HG02610 (cell line): Measurements from ENCODE around the gene ST6GAL1.
A peak's percentile ranks its signal among the peaks of the same experiment; 100 is the strongest.
"Not testable (repeated sequence)": the region's sequence is repeated elsewhere in the genome, so short reads cannot be mapped to it uniquely, and the experiment has no call there.

Experiments
- ATAC-seq: cut with Tn5 transposase; IDR thresholded peaks from one replicate; pipeline ENCODE4 v1.9.1; 2021; ENCODE audit warnings: mild to moderate bottlenecking, moderate library complexity; ENCODE audit not compliant: unreplicated experiment

The ST6GAL1 gene

DNA sequence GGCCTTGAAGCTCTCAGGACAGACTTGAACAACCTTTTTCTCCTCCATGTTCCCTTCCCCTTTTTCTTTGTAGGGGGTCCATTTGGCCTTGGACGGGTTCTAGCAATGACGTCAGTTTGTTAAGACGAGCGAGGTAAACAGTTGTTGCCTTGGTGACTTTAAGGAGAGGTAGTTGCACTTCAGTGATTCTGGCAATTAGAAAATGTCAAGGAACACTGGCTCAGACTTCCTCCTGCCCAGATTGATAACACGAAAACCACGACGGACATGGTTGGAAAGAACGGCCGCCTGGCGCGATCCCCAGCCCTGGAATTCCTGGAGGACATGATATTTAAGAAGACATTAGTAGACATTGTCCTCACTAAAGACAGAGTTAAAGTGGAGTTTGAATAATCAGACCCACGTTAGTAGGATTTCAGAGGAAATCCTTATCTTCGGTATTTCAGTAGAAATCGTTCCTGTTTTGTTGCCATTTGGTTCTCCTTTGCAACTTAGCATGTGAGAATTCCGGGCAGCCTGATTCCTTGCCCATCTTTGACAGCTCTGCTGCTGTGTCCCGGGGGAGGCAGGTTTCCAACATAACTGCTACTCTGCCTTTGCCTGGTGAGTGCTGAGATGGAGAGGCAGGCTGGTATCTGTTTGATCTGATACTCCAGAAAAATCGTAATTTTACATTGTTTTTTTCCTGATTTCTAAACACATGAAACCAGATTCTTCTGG lies 87.3 kb downstream of the ST6GAL1 start:
- no peak for ATAC-seq

DNA sequence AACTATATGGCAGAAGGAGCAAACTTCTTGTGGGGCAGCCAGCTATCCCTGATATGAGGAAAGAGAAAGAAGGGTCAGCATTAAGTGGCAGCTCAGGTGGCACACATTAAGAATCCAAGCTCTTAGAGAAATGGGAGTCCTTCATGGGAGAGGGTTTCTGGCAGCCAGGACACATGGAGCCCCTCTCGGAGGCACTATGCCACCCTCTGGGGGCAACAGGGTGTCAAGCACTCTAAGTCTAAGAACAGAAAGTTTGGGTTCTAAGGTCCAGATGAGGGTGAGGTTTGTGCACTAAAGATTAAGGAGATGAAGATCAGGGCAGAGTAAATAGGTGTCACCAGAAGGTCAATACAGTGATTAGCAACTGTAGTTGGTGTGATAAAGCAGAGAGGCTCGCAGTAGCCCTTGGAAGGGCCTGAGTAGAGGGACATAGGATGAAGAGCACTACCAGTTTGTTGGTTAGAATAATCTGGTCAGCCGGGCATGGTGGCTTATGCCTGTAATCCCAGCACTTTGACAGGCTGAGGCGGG lies 89.3 kb downstream of the ST6GAL1 start:
- ATAC-seq = no peak

DNA sequence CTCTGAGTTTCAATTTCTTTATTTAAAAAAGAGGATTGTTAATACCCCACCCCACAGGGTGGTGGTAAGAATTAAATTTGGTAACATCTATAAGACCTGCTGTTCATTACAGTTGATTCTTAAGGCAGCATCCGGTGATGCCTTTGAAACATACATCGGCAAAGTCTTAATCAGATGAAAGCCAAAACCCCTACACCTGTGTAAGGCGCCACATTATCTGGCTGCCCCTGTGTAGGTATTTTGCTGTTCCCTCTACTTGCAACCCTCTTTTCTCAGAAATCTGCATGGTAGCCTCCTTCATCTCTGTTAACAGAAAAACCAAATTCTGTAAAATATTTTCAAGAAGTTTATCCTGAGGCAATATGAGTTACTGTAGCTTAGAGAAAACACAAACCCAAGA lies 90.0 kb downstream of the ST6GAL1 start:
- ATAC-seq = no peak

DNA sequence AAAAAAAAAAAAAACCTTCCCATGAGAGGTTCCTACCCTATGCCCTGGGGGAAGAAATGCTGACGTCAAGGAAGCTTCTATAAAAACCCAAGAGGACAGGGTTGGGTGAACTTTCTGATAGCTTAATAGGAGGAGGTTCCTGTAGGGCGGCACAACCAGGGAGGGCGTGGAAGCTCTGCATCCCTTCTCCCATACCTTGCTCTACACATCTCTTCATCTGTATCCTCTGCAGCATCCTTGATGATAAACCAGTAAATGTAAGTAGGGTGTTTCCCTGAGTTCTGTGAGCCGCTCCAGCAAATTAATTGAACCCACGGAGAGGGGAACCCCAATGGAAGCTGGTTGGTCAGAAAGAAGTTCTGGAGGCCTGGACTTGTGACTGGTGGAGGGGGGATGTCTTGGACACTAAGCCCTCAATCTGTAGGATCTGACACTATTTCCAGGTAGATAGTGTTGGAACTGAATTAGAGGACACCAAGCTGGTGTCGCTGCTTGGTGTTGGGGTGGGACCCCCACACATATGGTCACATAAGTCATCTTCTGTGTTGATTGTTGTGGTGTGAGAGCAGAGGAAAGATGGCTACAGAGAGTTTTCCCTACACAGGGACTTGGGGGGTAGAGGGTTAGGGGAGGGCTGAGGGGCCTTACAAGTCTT lies 91.5 kb downstream of the ST6GAL1 start:
- peak; percentile 56 for ATAC-seq

DNA sequence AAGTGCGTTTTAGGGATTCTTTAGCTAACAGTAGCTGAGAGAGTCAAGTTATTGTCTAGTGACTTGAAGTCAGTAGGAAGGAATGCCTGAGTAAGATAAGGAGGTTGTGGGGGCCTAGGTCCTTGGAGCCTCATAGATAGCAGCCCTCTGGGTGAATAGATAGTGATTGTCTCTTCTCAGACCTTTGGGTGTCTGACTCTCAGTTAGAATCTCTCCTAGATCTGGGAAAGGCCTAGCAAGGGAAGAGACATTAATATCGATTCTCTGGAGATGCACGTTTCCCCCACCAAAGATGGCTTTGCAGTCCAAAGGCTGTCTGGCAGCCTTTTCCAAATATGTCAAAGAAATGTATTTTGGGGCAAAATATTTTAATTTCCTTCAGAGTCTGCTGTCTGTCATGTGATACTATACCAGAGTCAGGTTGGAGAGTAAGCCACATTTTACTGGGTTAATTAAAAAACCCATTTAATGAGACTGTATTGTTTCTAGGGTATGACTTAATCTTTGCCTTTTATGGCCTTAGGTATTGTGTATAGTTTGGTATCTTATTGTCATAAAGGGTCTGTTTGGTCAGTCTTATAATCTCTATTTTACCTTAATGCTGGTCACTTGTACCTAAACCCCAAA lies 92.2 kb downstream of the ST6GAL1 start:
- no peak for ATAC-seq

DNA sequence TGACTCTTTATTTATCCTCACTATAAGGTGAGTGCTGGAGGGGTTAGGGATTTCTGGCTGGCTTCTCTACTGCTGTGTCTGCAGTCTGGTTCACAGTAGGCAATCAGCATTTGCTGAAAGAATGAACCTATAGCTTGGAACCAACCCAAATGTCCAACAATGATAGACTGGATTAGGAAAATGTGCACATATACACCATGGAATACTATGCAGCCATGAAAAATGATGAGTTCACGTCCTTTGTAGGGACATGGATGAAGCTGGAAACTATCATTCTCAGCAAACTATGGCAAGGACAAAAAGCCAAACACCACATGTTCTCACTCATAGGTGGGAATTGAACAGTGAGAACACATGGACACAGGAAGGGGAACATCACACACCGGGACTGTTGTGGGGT lies 93.0 kb downstream of the ST6GAL1 start:
- ATAC-seq = not testable (repeated sequence)

DNA sequence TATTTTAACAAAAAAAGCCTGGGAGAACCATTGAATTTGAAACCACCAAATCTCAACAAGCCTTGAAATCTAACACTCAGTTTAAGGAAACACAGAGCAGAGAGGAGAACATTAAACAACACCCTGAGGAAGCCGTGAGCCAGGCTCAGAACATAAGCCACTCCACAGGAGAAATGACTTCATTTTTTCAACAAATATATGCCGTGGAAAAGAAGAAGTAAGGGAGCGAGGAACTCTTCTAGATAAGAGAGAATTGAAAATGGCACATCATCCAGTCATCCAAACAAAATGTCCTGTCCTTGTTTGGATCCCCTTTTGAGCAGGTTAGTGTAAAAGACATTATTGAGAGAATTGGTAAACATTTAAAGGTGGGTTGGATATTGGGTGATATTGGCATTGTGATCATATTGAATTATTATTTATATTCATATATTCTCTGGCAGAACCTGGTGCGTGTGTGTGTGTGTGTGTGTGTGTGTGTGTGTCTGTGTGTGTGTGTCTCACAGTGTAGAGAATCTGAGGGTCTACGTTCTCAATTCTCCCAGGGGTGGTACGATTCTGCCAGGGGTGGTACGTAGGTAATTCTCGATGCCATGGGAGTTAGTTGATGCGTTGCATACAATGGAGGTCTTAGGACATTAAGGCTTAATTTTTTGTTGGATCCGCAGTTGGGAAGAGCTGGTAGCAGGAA lies 94.4 kb downstream of the ST6GAL1 start:
- ATAC-seq = no peak

DNA sequence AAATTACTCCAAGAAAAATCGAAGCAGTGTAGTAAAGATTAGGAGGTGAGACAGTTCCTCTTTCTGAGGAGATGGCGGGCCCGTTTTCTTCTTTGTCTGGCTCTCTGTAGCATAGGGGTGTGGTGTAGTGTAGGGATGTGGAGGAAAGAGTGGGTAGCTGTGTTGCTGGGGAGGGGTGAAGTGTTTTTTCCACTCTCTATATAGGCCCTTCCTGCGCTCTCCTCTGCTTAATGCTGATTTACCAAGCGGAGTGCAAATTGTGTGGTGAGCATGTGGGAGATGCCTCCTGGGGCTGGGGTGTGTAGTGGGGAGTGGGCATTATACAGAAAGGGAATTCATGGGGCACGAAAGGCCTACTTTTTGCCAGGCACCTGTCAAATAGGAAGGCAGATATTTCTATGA lies 94.9 kb downstream of the ST6GAL1 start:
- ATAC-seq = no peak

DNA sequence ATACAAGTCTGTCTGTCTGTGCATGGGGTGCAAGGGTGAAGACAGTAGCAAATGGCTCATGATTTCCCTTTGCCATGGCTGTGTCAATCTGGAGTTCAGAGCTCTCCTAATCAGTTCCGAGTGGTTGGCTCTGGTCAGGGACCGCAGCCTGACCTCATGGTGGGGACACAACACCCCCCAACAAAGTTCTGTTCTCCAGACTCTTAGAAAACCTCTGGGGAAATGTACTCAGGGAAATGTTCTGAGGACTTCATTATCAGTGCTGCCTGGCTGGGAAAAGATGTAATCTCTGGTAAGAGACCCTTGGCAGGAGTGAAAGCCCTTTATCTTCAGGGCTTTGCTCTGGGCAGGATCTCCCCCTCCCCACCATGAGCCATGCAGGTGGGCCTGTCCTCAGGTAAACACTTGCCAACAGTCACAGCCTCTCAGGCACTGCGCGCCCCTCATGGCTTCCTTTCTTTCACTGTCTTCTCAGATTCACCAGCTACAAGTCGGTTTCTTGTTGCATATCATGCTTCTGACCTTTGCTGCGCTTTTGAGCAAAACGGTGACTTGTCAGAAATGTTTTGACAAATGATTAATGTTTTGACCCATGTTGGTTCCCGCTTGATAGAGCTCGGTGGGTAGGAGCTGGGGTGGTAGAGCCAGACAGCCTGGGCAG lies 95.5 kb downstream of the ST6GAL1 start:
- no peak for ATAC-seq

DNA sequence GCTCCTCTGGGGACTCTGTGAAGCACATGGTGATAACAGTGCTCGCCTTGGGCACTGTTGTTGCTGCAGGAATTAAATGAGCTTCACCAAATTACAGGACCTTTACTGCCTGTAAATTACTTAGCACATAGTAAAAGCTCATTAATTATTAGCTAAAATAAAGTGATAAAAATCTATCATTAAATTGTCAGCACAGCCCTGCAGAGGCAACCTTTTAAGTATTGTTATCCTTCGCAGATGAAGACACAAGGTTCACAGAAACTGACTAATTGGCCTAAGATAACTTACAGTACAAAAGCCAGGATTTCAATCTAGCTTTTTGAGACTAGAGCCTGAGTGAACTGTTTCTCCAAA lies 96.0 kb downstream of the ST6GAL1 start:
- no peak for ATAC-seq

DNA sequence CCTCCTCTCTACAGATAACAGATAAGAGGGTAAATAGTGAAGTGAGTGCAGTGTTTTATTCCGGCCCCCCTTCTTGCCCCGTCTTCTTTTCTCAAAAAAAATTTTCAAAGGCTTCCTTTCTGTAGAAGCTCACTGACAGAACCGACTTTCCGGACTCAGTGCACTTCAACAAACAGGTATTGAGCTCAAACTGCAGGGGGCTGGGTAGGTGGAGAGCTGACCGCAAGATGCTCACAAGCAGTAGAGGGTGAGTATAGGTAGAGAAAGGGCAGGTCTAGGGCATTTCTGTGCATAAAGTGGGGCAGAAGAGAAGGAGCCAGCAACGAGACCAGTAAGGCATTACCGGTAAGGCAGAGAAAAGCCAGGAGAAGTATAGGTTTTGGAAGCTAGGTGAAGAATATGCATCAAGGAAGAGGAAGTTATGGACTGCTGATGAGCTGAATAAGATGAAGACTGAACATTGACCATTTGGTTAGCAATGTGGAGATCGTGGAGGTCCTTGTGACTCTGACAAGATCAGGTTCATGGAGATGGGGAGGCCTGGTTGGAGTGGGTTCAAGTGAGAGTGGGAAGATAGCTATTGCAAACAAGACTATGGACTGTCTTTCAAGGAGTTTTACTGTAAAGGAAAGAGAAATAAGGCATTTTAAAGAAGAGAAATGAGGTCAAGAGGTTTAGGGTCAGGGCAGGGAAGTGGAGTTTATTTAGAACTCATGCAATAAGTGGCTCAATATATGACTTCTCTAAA lies 97.4 kb downstream of the ST6GAL1 start:
- ATAC-seq = no peak

DNA sequence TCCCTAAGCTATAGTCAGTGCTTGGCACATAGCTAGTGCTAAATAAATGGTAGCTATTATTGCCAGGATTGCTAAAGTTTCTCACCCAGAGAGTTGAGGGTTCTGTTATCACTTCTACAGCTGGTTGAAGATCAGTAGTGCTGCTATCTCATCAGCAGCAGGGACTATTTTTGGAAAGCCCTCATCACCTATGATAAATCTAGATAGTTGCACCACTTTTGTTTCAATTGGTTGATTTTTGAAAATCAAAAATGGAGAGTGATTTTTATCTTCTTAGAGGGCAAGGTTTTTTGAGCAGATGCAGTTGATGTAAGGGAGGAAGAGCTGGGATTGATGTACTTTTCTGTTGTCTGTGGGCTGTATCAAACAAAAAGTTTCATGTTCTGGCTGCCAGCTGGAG lies 101.6 kb downstream of the ST6GAL1 start:
- ATAC-seq = no peak

DNA sequence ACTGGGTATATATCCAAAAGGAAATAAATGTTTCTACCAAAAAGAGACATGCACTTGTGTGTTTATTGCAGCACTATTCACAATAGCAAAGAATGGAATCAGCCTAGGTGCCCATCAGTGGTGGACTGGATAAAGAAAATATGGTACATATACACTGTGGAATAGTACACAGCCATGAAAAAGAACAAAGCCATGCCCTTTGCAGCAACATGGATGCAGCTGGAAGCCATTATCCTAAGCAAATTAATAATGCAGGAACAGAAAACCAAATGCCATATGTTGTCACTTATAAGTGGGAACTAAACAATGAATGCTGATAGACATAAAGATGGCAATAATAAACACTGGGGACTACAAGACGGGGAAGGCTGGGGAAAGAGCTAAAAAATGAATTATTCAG lies 106.1 kb downstream of the ST6GAL1 start:
- ATAC-seq = no peak

DNA sequence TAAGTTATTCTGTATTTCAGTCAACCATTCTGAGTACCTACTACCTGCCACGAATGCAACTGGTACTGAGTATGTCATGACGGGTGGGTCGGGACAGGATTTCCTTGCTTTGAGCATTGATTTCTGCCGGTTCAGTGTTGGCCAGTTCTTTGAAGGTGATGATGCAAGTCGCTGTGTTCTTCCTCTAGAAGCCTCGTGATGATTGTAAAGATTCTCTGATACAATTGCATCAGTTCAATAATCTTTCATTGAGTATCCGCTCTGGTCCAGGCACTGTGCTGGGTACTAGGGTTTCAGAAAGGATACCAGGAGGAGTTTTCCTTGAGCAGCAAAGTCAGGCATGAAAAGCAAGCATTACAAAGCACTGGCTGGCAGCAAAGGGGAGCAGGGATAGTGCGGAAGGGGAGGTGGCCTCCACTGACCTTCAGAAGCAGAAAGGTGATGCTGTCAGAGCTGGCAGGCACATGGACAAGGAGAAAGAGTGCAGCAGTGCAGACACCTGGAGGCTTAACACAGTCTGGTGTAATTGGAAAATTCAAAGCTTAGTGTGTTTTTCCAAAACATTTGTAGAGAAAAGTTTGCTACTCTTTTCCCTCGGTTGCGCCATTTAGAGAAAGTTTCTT lies 108.9 kb downstream of the ST6GAL1 start:
- no peak for ATAC-seq

DNA sequence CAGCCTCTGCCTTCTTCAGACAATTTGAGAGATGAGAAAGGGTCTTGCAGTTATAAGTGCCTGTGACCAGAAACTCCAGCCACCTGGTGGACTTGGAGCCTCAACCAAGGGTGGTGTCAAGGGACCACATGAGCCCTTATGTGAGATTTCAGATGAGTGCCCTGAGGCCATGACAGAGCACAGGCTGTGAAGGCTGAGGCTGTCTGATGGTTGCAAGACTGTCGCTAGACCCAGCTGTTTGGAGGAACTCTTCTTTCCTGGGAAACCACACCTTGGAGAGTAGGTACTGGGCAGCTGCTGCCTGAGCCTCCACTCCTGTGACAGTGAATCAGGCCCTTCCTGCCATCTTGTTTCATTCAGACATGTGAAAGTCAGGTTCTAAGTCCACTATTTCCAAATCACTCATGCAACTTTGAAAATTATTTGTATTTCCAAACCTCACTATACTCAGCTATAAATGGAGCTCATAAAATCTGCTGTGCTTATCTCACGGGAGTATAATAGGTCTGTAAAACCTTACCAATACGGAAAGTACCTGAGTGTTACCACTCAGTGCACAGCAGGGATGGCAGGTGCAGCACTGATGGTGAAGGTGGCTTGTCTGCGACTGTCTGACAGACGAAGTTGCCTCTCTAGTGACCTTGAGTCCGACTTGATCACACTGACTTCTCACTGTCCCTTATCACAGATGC lies 109.5 kb downstream of the ST6GAL1 start:
- ATAC-seq = no peak

DNA sequence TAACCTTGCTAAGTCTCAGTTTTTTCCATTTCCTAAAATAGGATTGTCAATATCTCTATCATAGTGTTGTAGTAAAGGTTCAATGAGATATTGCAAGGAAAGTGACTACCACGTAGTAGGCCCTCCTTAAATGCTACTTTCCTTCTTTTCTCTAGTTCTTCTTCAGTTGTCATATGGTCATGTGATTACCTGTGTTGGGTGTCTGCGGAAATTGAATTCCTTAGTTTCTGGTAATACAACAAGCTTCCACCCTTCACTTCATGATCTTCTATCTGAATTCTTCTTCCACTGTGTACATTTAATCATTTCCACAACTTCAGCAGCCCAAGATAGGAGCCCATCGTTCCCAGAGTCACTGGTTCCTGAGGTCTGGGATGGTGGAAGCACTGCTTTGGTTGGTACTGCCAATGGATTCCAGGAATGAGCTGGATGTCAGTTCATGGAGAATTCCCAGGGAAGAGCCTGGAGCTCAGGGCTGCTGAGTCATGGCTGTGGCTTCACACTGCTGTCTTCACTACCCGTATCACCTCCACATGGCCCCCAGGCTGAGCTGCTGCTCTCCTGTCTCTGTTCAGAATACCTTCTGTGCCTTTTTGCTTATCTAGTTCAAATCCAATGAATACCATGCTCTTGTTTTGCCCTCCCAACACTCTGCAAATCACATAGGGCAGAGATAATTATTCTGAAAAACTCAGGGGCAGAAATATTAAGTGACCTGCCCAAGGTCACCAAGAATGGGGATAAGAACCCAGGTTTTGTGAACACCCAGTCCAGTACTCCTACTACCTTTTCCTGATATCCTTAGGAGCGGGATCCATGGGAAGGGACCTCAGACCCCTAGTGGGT lies 110.4 kb downstream of the ST6GAL1 start:
- ATAC-seq = no peak

DNA sequence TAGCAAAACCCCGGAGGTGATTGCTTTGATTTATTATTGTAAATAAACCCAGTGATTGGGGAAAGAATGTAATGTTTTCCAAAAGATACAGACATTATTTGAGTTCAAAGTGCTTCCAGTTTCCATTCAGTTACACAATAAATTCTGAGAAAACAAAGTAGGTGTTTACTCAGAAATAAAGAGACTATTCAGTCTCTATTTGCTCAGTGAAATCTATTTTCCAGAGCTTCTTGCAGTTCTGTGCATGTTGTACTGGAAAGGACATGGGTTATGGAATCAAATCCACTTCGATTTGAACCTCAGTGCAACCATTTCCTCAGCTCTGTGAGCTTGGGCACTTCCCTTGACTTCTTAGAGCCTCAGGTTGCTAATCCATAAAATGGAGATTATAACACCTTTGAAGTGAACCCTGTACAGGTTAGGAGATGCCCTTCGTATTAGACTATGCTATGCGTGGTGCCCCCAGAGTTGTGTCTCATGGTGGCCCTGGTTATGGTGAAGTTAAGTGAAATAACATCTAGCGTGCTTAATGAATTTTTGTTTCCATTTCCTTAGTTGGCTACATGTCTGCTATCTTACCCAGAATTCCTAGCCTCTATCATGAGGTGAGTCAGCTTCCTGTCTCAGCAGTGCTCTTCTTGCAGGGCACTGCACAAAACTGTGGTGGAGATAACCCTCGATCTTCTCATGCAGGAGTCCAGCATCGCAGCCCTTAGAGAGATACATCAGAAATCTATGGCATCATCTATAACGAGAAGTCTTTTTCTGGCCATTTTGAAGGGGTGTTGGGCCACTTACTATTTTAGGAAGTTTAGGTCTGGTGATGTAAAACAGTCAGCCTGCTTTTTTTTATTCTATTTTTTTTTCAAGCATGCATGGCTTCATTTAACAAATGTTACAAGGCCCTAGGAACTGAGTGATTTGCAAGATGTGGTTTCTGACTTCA lies 111.3 kb downstream of the ST6GAL1 start:
- peak; percentile 51 for ATAC-seq
